Effector memory CD4-positive, alpha-beta T cell (primary cell): Measurements from ENCODE around the gene SNTG2.

Experiments
- DNase-seq, 3 donors: peaks; one replicate each; pipeline ENCODE4 v3.0.0-alpha.2; 2020
- H3K27ac ChIP-seq: 2 replicates; pipeline ENCODE4 v1.7.0; 2013; ENCODE audit warnings: mild to moderate bottlenecking, low read length, moderate library complexity; ENCODE audit not compliant: insufficient read depth, poor library complexity, severe bottlenecking
- H3K27me3 ChIP-seq: replicated peaks from 2 replicates; pipeline ENCODE4 v1.7.0; 2013; ENCODE audit warnings: mild to moderate bottlenecking, low read length; ENCODE audit not compliant: insufficient read depth, control insufficient read depth, poor library complexity, severe bottlenecking
- H3K36me3 ChIP-seq: 2 replicates; pipeline ENCODE4 v1.7.0; 2013; ENCODE audit warnings: mild to moderate bottlenecking, low read length, moderate library complexity; ENCODE audit not compliant: control insufficient read depth, insufficient read depth
- H3K4me1 ChIP-seq: 2 replicates; pipeline ENCODE4 v1.7.0; 2013; ENCODE audit warnings: low read length, mild to moderate bottlenecking; ENCODE audit not compliant: control insufficient read depth, insufficient read depth, poor library complexity, severe bottlenecking
- H3K4me3 ChIP-seq: 2 replicates; pipeline ENCODE4 v1.7.0; 2013; ENCODE audit warnings: low read length, low read depth, mild to moderate bottlenecking; ENCODE audit not compliant: insufficient read depth, poor library complexity, severe bottlenecking
- H3K9me3 ChIP-seq: 2 replicates; pipeline ENCODE4 v1.7.0; 2013; ENCODE audit warnings: mild to moderate bottlenecking, low read length, moderate library complexity; ENCODE audit not compliant: control insufficient read depth

SNTG2 gene

GRCh38 chr2:925711-926110, 24.9 kb upstream of the SNTG2 start:
- H3K9me3 ChIP-seq = no peaks in the 10 kb centered on the region
- H3K4me1 ChIP-seq = no peaks in the 10 kb centered on the region
- no peak overlapping the region for H3K4me3 ChIP-seq
- no peaks in the 10 kb centered on the region for H3K27me3 ChIP-seq
- DNase-seq = no peak
- H3K36me3 ChIP-seq = no peaks in the 10 kb centered on the region
- no peak overlapping the region for H3K27ac ChIP-seq

GRCh38 chr2:926259-926793, 24.3 kb upstream of the SNTG2 start:
- H3K4me1 ChIP-seq = no peaks in the 10 kb centered on the region
- no peak for DNase-seq
- H3K4me3 ChIP-seq = no peak overlapping the region
- no peaks in the 10 kb centered on the region for H3K9me3 ChIP-seq
- H3K27me3 ChIP-seq = no peaks in the 10 kb centered on the region
- no peaks in the 10 kb centered on the region for H3K36me3 ChIP-seq
- no peak overlapping the region for H3K27ac ChIP-seq

- Histone ChIP-seq H3K9me3 (no peaks in the 10 kb centered on the region), H3K4me3 (no peak overlapping the region), H3K27me3 (no peaks in the 10 kb centered on the region), H3K27ac (no peak overlapping the region), H3K36me3 (no peaks in the 10 kb centered on the region), H3K4me1 (no peaks in the 10 kb centered on the region)
- no peak for DNase-seq
Measured at GRCh38 chr2:926896-927295, 23.8 kb upstream of the SNTG2 start.

GRCh38 chr2:929011-929735, 21.5 kb upstream of the SNTG2 start:
- Histone ChIP-seq H3K9me3 (no peaks in the 10 kb centered on the region), H3K4me3 (no peak overlapping the region), H3K4me1 (no peaks in the 10 kb centered on the region), H3K27me3 (no peaks in the 10 kb centered on the region), H3K36me3 (no peaks in the 10 kb centered on the region), H3K27ac (no peak overlapping the region)
- no peak for DNase-seq

- Histone ChIP-seq H3K4me3 (no peak overlapping the region), H3K27me3 (no peaks in the 10 kb centered on the region), H3K36me3 (no peaks in the 10 kb centered on the region), H3K4me1 (no peaks in the 10 kb centered on the region), H3K9me3 (no peaks in the 10 kb centered on the region), H3K27ac (no peak overlapping the region)
- no peak for DNase-seq
Measured at GRCh38 chr2:929925-930324, 20.7 kb upstream of the SNTG2 start.

- Histone ChIP-seq H3K27ac (no peak overlapping the region), H3K9me3 (no peaks in the 10 kb centered on the region), H3K4me3 (no peak overlapping the region), H3K36me3 (no peaks in the 10 kb centered on the region), H3K27me3 (no peaks in the 10 kb centered on the region), H3K4me1 (no peaks in the 10 kb centered on the region)
- DNase-seq = no peak
Measured at GRCh38 chr2:930935-931334, 19.7 kb upstream of the SNTG2 start.

- H3K36me3 ChIP-seq = no peaks in the 10 kb centered on the region
- no peak overlapping the region for H3K27ac ChIP-seq
- no peaks in the 10 kb centered on the region for H3K4me1 ChIP-seq
- H3K4me3 ChIP-seq = no peak overlapping the region
- H3K9me3 ChIP-seq = no peaks in the 10 kb centered on the region
- no peaks in the 10 kb centered on the region for H3K27me3 ChIP-seq
- no peak for DNase-seq
Measured at GRCh38 chr2:932320-933115, 18.1 kb upstream of the SNTG2 start.

- Histone ChIP-seq H3K4me1 (no peaks in the 10 kb centered on the region), H3K27me3 (no peaks in the 10 kb centered on the region), H3K4me3 (no peak overlapping the region), H3K9me3 (no peaks in the 10 kb centered on the region), H3K36me3 (no peaks in the 10 kb centered on the region), H3K27ac (no peak overlapping the region)
- no peak for DNase-seq
Measured at GRCh38 chr2:933734-934295, 16.8 kb upstream of the SNTG2 start.

- Histone ChIP-seq H3K27me3 (no peaks in the 10 kb centered on the region), H3K36me3 (no peaks in the 10 kb centered on the region), H3K4me1 (no peaks in the 10 kb centered on the region), H3K27ac (no peak overlapping the region), H3K9me3 (no peaks in the 10 kb centered on the region), H3K4me3 (no peak overlapping the region)
- no peak for DNase-seq
Measured at GRCh38 chr2:937530-937929, 13.1 kb upstream of the SNTG2 start.
